ENCODE data around the gene SPRYD4.
"Not testable (repeated sequence)": the region's sequence is repeated elsewhere in the genome, so short reads cannot be mapped to it uniquely, and the experiment has no call there.

The SPRYD4 gene

DNA sequence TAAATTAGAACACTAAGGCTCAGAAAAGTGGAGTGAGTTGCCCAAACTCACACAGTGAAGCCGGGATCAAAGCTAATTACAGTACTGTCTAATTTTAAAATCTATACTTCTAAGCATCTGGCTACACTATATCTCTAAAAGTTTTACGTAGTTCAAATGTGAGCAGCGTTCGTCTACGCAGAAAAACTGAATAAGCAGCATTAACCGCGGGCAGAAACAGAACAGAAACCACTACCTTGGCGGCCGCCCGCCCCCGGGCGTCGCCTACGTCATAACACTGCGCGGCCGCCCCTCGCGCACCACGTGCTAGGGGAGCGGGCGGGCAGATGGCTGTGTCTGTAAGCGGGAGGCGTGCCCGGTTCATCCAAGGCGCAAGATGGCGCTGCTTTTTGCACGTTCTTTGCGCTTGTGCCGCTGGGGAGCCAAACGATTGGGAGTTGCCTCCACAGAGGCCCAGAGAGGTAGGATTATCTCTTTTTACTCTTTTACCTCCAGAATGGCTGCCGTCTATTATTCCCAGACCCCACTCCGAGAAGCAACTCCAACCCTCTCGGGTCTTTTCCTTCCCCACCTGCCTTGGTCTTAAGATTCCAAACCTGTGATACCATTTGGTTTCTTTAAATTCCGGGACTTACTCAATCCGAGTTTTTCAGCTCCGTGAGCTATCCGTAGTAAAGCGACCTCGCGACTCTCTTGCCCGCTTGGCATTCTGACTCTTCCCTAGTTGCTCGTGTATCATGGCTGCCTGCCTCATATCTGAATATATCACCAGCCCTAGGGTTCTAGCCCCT lies at the start of gene SPRYD4:
Gene SPRYD4 (plus strand): TSS at position 363 of the 791 bp plus-strand sequence. CDS start 14 bp downstream, at position 377.
- DNase-seq = peak; percentile 96

DNA sequence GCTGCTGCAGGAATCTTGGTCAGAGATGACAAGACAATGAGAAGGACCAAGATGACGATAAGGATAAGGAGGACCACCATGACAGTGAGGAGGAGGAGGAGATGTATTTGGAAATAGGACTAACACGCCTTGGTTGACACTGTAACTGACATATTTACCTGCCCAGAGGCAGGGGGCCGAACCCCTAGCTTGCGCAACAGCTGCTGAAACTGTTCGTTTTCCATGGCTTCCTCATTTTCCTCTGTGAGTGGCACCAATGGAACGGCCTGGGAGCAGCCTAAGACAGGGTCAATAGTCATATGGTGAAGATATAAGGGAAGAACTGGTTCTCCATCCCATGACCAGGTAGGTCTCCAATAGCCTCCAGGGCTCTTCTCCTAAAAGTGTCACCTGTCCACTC lies 48.0 kb upstream of the SPRYD4 start:
- DNase-seq = no peak

DNA sequence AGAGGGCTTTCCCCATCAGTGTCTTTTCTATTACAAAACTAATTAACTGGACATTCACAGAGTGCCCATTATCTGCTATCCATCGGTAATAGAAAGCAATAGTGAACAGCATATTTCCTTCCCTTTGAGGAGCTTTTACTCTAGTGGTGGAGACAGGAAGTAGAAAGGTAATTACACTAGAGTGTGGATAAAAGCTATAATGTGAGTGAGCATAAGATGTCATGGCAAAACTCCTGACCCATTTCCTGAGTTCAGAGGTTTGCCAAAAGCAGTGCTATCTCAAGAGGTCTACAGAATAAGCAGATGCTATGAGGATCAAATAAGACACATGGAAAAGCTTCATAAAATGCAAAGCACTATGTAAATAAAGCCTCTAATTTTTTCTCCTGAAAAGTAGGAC lies 43.2 kb upstream of the SPRYD4 start:
- DNase-seq = no peak

DNA sequence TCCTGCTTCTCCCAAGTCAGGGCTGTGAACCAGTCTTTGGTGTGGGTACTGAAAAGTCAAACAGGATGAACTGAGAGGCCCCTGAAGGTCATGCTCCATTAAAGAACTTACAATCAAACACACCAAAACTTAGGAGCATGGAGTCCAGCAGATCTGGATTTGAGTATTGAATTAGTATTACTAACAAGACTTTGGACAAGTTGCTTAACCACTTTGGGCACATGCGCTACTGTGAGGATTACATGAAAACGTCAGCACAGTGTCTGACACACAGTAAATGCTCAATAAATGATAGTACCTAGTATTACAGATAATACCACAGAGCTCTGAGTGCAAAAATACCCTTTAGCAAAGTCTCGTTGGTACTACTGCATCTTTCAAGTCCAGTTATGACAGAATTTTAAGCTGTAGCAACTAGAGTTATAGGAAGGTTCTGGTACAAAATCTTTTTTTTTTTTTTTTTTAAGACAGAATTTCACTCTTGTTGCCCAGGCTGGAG lies 42.4 kb upstream of the SPRYD4 start:
- no peak for DNase-seq

DNA sequence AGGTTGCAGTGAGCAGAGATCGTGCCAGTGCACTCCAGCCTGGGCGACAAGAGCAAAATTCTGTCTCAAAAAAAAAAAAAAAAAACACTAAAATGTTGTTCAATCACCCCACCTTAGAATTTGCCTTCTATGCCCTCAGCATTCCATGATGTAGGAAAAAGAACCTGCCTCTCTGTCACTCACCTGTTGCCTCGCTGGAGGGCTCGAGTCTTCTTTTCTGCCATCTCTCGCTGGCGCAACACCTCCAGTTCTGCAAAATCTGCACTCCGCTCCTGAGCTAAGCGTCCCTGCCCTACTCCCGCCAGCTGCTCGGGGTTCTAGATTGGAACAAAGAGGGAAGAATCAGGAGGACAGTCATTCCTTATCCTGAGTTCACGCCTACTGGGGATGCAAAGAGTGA lies 37.1 kb upstream of the SPRYD4 start:
- DNase-seq = no peak

DNA sequence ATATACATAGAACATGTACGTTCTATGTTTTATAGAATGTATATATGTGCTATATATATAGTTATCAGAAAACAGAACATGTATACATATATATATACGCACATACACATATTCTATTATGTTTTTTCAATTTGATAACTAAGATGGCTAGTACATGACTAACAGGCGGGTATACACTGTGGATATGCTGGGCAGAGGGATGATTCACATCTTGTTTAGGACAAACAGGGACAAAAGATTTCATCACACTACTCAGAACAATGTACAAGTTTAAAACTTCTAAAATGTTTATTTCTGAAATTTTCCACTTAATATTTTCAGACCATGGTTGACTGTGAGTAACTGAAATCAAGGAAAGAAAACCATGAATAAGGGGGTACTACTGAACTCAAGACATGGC lies 36.5 kb upstream of the SPRYD4 start:
- DNase-seq = no peak

DNA sequence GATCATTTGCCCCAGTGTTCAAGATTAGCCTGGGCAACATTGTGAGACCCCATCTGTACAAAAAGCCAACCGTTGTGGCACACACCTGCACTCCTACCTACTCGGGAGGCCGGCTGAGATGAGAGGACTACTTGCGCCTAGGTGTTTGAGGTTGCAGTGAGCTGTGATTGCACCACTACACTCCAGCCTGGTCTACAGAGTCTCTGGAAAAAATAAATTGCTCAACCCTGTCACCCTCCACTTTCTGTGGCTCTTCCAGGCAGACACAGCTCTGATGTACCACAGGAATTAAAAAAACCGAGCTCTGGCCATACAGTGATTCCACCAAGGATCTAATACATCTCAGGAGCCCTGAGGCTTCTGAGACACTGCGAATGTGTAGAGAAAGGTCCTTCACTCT lies 33.5 kb upstream of the SPRYD4 start:
- no peak for DNase-seq

DNA sequence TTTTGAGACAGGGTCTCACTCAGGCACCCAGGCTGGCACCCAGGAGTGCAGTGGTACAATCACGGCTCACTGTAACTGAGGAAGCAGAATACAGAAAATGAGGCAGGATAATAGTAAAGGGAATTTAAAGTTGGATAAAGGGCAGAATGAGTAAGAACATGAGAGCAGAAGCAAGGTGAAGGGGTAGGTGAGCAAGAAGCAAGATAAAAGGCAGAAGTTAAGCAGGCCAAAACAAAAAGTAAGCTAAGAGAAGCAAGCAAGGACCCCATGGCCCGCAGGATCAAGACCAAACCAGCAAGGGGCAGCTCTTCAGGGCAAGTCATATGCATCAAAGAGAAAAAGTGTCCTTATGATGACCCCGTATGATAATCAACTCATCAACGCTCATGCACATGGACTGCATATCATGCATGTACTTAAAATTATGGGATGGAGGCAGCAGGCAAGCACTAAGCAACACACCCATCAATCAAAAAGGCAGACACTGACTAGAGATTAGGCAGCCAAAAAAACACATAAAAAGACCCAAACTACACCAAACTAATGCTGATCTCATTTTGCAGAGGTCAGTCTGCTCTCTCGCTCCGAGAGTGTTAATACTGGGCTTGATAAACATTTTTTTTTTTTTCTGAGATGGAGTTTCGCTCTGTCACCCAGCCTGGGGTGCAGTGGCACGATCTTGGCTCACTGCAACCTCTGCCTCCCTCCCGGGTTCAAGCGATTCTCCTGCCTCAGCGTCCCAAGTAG lies 30.8 kb upstream of the SPRYD4 start:
- no peak for DNase-seq

DNA sequence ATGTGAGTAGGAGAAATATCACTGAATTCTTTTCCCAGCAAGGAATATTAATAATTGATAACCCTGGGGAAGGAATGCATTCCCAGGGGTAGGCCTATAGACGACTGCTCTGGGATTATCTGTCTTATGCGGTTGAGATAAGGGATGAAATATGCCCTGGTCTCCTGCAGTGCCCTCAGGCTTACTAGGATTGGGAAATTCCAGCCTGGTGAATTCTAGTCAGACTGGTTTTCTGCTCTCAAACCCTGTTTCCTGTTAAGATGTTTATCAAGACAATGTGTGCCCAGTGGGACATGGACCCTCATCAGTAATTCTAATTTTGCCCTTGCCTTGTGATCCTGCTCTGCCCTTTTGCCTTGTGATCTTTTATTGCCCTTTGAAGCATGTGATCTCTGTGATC lies 25.2 kb upstream of the SPRYD4 start:
- DNase-seq = not testable (repeated sequence)

DNA sequence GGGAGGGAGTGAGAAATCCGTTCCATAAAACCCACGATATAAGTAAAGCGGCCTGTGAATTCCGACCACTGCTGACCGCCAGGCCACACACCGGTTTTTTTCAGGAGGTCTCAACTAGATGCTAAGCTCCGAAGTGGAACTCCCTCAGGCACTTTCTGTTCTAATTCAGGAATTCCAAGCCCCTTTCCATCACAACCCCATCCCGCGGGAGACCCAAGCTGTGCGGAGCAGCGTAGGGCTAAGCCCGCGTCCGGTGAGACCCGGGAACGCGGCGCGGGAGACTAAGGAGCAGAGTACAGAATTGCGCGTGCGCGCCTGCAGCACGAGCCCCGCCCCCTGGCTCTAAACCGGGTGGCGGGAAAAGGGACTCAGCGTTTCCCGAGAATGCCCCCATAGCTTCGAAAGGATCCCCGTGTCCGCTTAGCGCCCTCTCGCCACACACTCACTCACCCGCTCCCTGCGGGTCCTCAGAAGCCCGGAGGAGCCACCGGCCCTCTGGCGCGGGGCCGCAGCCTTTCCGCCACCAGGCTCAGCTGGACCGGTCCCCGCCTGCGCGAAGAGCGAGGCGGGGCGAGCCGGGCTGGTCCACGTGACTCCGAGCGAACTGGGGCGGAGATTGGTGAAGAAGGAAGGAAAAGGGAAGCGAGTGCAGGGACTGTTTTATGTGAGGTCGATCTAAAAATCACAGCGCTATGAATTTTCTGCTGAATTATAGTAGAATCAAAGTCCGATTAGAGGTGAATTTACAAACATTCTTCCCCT lies 19.3 kb upstream of the SPRYD4 start, which contains the start of gene TIMELESS:
Gene TIMELESS (minus strand): TSS at position 567 of the 762 bp plus-strand sequence. CDS start 15,256 bp downstream, outside the sequence.
- DNase-seq = peak; percentile 96

DNA sequence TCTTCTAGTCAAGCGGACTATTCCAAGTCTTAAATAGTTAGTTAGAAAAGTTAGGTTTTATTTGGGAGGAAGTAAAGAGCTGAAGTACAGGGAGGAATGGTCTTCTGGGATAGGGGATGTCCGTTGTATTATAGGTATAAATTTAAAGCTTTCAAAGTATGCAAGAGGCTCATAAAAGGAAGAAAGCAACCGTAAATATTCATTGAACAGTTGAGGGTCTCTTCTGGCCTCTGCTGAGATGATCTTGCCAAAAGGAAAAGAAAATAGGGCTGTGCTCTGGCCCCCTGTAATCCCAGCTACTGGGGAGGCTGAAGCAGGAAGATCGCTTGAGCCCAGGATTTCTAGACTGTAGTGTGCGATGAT lies 18.8 kb upstream of the SPRYD4 start:
- DNase-seq = peak; percentile 67

DNA sequence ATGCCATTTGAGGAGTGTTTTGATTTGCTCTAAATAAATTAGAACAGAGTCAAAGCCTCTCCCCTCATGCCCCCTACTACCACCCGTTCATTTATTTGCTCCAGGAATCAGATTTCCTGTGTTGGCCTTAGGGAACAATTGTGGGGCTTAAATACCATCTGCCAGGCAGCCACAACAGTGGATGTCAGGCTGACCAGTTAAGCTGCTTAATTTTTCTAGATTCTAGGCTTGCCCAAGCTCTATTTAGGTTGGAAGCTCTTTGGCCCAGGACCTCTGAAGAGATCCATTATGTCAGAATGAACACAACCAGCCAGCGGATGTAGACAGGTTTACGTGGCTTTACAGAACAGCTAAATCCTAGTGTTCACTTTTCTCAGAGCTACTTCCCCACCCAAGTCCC lies 18.1 kb upstream of the SPRYD4 start:
- DNase-seq = peak; percentile 97

DNA sequence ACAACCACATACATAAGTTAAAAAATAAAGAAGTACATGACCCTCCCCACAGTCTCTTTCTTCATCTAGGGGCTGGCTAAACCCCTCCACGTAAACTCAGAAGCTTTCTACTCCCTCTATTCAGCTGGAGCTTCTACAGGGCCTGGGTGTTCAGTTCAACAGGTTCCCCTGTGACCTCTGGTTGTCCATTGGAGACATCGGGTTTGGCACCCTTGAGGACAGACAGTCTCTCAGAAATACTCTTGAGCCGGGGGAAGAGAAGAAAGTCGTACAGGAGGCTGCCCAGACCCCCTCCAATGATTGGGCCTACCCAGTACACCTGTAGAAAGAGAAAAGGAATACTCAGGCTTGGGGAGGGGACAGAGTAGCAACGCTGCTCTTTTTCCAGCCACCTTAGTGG lies 17.2 kb upstream of the SPRYD4 start:
- no peak for DNase-seq

DNA sequence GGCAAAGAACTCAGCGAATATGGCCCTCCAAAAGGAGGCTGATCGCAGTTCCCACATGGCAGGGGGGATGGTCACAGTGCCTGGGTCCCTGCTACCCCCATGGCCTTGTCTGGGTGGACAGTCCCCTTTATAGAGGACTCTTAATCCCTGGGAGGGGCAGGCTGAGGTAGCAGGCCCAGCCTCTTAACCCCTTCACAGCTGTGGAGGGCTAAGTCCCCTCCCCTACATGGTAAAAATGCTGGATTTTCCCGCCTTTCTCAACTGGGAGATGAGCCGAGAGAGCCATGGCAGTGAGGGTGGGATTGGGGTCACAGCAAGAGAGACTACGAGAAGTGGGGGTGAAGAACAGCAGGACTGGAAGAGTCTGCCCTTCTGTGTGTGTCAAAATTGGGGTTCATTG lies 13.8 kb upstream of the SPRYD4 start, which contains the start of gene MIP:
Gene MIP (minus strand): TSS at position 101 of the 400 bp plus-strand sequence. CDS start 44 bp downstream, at position 57.
- no peak for DNase-seq

DNA sequence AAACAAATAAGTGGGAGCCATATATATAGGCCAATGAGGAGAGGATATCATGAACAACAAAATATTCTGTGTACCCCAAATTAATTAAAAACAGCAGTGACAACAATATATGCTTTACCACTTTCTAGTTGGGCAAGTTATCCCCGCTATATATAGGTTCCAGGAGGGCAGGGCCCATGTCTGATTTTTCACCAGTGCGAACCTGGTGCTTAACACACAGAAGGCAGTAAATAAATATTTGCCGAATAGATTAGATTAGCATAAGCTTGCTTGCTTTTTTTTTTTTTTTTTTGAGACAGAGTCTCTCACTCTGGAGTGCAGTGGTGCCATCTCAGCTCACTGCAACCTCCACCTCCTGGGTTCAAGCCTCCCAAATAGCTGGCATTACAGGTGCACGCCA lies 10.6 kb upstream of the SPRYD4 start:
- no peak for DNase-seq

DNA sequence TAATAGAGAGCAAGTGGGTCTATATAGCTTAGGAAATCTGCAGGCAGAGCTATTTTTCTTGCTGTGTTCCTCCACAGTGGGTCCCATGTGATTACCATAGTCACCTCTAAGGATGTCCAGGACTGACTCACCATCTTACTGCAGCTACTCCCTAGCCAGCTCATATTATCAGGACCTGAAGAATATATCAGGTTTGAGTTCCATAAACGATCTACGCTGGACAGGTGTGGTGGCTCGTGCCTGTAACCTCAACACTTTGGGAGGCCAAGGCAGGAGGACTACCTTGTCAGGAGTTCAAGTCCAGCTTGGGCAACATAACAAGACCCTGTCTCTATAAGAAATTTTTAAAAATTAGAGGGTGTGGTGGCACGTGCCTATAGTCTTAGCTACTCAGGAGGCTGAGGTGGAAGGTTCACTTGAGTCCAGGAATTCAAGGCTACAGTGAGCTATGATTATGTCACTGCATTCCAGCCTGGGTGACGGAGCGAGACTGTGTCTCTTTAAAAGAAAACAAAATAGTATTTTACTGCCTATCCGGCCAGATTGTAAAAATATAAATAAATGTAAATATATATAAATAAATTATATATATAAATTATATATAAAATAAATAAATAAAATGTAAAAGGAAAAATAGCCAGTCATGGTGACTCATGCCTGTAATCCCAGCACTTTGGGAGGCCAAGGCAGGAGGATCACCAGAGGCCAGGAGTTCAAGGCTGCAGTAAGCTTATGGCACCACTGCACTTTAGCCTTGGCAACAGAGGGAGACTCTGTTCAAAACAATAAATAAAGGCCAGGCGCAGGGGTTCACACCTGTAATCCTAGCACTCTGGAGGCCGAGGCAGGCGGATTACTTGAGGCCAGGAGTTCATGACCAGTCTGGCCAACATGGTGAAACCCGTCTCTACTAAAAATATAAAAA lies 6.9 kb upstream of the SPRYD4 start:
- no peak for DNase-seq

DNA sequence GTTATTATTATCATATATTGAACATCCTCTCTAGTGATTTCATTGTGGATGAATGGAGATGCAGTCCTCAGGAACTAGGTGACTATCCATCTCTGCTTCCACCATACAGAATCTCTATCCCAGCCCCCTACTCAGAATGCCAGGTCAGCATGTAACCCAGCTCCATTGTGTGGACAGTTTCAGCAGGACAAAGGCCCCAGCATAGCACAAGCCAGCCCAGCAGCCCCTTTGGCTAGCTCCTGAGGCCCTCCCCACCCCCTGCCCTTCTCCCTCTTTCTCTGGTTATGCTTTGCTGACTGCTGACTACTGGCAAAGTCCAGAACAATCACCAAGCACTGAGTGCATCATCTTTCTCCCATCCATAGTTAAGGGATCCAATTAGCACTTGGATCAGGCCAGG lies 5.8 kb upstream of the SPRYD4 start:
- DNase-seq = peak; percentile 75

DNA sequence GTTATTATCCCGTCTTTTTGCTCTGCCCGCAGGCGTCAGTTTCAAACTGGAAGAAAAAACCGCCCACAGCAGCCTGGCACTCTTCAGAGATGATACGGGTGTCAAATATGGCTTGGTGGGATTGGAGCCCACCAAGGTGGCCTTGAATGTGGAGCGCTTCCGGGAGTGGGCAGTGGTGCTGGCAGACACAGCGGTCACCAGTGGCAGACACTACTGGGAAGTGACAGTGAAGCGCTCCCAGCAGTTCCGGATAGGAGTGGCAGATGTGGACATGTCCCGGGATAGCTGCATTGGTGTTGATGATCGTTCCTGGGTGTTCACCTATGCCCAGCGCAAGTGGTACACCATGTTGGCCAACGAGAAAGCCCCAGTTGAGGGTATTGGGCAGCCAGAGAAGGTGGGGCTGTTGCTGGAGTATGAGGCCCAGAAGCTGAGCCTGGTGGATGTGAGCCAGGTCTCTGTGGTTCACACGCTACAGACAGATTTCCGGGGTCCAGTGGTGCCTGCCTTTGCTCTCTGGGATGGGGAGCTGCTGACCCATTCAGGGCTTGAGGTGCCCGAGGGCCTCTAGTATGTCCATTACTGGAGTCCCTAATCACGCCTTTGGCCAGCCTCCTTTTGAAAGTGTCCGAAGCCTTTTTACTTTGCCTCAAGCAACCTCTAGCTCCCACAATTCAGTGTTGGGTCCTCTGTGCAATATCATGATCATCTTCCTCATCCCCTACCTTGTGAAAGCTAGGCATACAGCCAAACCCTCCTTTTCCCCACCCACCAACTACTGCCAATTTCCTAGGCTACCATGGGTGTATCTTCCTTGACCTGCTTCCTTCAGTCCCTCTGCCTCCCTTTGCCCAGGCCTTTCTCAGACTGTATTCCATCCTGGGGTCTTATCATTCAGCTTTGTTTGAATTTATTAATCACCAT lies 891 bp downstream of the SPRYD4 start:
- DNase-seq = no peak

DNA sequence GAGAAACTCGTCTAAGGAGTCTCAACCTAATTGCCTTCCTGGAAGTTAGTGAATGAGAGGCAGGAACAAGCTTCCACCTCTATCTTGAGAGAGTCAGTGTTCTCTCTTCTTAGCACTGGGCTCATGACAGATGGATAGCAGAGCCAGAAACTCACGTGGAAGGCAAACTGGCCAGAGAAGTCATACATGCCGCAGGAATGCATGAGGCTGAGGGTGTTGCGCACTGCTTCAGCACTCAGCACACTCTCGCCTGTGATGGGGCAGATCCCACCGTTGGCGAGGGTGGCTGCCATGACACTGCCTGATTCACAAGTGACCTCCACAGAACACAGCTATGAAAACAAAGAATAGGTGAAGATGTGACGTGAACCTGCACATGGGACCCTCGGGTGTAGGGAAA lies 6.0 kb downstream of the SPRYD4 start:
- no peak for DNase-seq

DNA sequence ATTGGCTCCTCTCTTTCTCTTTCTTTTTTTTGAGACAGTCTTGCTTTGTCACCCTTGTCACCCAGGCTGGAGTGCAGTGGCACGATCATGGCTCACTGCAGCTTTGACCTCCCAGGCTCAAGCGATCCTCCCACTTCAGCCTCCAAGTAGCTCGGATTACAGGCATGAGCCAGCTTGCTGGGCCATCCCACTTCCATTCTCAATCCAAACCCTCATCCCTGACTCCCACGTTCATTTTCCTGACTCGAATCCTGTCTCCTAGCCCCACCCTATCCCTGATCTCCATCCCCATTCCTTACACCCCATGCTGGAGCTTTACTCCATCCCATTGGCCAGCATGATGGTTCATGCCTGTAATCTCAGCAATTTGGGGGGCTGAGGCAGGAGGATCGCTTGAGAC lies 7.8 kb downstream of the SPRYD4 start:
- no peak for DNase-seq

DNA sequence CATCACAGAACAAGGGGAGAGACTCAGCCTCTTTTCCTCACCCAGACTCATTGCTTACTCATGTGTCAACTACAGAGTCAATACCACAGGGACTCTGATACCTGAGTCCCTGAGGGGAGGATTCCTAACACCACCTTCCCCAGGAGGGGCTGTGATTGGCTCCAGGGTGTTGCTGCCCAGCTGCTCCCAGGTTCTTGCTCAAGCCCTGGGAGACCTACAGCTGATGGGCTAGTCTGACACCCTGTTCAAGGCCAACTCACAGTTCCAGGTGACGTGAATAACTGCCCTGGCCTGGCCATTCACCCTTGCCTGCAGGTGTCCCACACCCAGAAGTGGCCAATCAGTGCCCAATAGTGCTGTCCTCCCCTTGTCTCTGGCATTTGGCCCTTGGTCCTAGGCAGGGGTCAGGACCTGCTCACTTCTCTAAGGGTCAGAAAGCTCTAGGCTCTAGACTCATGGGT lies 8.6 kb downstream of the SPRYD4 start:
- DNase-seq = no peak
